GM12873 (cell line): ENCODE results near the gene FAM168A.

Experiments
- TF ChIP-seq, protein P1 (sequence below): IDR thresholded peaks from 2 replicates; pipeline ENCODE4 v1.5.1; 2012; ENCODE audit warnings: low read depth, mild to moderate bottlenecking, moderate library complexity, low read length, control low read depth; ENCODE audit not compliant: insufficient read depth; ENCODE audit errors: missing control alignments

Gene FAM168A

DNA sequence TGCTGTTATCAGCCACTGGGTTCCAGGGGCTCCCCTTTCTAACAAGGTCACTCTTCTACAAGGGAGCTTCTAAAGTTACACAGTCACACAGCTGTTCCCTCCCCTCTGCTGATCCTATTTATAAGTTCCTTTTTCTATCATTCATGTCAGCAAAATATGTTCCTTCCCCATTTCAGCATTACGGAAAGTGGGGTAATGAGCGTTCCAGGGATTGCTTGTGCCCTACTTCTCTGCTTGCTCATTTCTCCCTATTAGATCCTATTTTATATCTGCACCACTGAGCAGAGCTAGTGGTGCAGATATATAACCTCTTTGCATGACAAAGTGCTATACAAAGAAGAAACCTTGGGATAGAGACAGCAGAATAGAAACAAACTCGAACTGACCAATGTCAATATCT lies 25.8 kb upstream of the FAM168A start:
- TF ChIP-seq, protein P1, sequence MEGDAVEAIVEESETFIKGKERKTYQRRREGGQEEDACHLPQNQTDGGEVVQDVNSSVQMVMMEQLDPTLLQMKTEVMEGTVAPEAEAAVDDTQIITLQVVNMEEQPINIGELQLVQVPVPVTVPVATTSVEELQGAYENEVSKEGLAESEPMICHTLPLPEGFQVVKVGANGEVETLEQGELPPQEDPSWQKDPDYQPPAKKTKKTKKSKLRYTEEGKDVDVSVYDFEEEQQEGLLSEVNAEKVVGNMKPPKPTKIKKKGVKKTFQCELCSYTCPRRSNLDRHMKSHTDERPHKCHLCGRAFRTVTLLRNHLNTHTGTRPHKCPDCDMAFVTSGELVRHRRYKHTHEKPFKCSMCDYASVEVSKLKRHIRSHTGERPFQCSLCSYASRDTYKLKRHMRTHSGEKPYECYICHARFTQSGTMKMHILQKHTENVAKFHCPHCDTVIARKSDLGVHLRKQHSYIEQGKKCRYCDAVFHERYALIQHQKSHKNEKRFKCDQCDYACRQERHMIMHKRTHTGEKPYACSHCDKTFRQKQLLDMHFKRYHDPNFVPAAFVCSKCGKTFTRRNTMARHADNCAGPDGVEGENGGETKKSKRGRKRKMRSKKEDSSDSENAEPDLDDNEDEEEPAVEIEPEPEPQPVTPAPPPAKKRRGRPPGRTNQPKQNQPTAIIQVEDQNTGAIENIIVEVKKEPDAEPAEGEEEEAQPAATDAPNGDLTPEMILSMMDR = no peak

DNA sequence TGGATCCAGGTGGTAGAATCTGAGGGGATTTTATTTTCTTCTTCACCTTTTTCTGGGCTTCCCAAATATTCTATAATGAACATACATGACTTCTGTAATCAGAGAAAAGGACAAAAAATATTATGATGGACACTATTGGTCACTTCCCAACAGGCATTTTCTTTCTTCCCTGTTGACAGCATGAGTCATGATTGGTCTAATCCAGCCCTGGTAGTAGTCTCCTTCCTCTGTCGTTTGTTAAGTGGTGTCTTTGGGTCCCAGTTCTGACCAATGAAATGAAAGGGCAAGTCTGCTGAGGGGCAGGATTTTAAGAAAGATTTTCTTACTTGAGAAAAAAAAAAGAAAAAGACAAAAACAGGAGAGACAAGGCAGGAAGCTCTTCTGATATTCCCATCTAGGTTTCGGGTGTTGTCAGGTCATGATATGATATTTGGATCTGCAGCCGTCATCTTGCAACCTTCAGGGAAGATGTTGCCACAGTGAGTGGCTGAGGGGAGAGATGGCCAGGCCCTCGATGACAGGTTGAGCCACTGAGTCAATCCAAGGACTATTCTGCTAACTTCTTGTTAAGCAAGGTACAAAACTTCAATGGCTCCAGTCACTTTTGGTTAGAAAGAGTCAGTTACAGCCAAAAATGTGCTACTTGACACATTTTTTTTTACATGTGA lies 25.1 kb upstream of the FAM168A start:
- TF ChIP-seq, protein P1 = no peak

DNA sequence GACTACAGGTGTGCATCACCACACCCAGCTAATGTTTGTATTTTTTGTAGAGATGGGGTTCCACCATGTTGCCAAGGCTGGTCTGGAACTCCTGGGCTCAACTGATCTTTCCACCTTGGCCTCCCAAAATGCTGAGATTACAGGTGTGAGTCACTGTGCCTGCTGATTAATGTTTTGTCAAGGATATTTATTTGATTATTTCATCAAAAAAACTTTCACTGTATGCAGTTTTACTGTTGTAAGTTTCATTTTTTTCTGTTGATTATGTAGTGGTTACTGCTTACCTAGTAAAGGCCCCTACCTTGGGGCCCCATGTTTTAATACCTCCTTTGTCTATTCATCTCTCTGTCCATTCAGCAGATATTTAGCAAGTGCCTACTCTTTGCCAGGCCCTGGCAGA lies 16.7 kb upstream of the FAM168A start:
- TF ChIP-seq, protein P1 = no peak

DNA sequence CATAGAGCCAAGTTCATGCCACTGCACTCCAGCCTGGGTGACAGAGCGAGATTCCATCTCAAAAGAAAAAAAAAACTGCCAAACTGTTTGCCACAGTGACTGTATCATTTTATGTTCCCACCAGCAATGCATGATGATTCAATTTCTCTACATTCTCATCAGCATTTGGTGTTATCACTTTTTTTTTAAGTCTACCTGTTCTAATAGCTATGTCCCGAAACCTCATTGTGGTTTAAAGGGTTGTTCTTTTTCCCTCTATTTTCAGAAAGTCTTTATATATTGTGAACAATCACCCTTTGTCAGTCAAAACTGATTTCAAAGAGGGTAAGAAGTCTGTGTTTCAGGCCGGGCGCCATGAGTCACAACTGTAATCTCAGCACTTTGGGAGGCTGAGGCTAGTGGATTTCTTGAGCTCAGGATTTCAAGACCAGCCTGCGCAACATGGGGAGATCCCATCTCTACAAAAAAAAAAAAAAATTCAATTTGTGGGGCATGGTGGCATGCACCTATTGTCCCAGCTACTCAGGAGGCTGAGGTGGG lies 14.8 kb upstream of the FAM168A start:
- TF ChIP-seq, protein P1 = no peak

DNA sequence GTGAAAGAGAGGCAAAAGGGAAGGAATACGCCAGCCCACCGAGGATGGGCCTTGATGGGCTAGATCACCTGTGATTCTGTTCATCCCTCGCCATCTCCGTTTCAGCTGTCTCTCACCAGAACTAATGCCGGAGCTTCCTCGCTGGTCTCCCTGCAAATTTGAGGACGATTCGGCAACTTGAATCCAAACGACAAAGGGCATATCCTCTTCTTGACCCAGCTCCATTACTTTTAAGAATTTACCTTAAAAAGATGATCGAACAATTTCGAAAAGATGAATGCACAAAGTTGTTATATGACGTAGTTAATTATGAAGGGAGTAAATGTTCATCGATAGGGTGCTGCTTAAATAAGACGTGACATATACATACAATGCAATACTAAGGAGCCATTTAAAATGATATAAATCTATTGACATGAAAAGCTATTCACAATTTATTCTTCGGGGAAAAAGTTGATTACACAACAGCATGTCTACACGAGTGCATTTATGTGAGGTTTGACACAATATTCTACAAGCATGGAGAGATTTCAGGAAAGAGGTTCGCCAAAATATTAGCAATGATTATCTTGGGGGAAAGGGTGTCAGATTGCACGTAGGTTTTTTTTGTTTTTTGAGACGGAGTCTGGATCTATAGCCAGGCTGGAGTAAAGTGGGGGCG lies 937 bp upstream of the FAM168A start:
- TF ChIP-seq, protein P1 = no peak

DNA sequence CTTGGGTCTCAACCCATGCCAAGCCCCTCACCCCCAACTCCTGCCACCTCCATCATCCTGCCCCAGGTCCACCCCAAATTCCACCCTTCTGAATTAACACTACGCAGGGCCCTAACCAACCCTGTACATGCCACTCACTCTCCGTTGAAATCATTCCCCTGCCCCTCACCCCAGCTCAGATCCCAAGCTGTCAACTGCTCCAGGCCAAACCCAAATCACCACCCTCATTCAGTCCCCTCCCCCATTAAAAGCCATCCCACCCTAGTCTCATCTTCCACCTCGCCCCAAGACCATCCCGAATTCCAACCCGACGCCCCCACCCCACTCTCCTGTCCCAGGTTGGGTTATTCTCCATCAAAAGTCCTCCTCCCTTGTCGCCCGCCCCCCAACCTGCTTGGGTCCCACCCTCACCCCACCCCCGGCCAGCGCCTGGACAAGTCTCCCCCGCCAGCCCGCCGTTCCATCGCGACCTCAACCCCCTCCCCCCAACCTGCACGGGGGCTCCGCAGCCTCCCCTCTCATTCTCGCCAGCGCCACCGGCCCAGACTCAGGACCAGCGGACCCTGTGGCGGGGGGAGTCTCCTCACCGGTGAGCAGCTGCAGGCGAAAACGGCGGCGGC lies 466 bp downstream of the FAM168A start:
- TF ChIP-seq, protein P1 = no peak

DNA sequence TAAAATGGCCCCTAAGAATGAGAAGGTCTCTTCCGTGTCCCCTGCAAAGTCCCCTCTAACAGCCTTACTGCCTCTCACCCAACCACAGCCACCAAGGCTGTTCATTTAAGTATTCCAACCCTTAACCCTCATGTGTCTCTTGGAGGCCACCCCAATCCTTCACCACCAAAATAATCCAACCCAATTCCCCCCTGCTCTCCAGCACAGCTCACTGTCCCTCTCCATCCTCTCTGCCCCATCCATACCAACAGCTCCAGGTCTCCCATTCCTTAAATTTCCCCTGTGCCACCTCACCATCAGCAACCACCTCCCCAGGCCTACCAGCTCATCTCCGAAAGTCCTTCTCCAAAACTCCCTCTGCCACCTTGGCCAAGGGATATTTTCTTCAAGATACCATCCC lies 1.4 kb downstream of the FAM168A start:
- TF ChIP-seq, protein P1 = no peak
